SJCRH30 (cell line): Measurements from ENCODE around the gene HSFX1. TPM values are rescaled to one million over a fixed set of nuclear protein-coding genes. Genes with fewer than 3 reads are reported as not detected.
"Not testable (repeated sequence)": the region's sequence is repeated elsewhere in the genome, so short reads cannot be mapped to it uniquely, and the experiment has no call there.

Experiments used
- DNase-seq, 2 experiments: peaks; one replicate each; pipeline ENCODE4 v3.0.0-alpha.2; 2015 to 2020
- H3K27ac ChIP-seq: fragments of 250-450 bp; sonication (Bioruptor Pico); 2 replicates; pipeline ENCODE4 v1.5.1; 2020; ENCODE audit warnings: mild to moderate bottlenecking, moderate library complexity
- H3K27me3 ChIP-seq: fragments of 250-450 bp; sonication (Bioruptor Pico); 2 replicates; pipeline ENCODE4 v1.5.1; 2020; ENCODE audit warnings: mild to moderate bottlenecking, moderate library complexity
- H3K36me3 ChIP-seq: fragments of 250-450 bp; sonication (Bioruptor Pico); 2 replicates; pipeline ENCODE4 v1.5.1; 2020; ENCODE audit warnings: mild to moderate bottlenecking, moderate library complexity
- H3K4me1 ChIP-seq: fragments of 250-450 bp; sonication (Bioruptor Pico); 2 replicates; pipeline ENCODE4 v1.5.1; 2020; ENCODE audit warnings: mild to moderate bottlenecking, moderate library complexity
- H3K4me3 ChIP-seq: fragments of 250-450 bp; sonication (Bioruptor Pico); 2 replicates; pipeline ENCODE4 v1.5.1; 2020; ENCODE audit warnings: mild to moderate bottlenecking, moderate library complexity
- H3K9me3 ChIP-seq: fragments of 250-450 bp; sonication (Bioruptor Pico); replicated peaks from 2 replicates; pipeline ENCODE4 v1.5.1; 2020; ENCODE audit warnings: mild to moderate bottlenecking, moderate library complexity
- total RNA-seq: library from RNA; depleted of rRNA; stranded (reverse); fragments of >200 nt; shearing (Covaris generic); gene quantifications from 2 replicates; pipeline ENCODE4 v1.2.3, GENCODE V29; 2014; rRNA removed

The HSFX1 gene, protein sequence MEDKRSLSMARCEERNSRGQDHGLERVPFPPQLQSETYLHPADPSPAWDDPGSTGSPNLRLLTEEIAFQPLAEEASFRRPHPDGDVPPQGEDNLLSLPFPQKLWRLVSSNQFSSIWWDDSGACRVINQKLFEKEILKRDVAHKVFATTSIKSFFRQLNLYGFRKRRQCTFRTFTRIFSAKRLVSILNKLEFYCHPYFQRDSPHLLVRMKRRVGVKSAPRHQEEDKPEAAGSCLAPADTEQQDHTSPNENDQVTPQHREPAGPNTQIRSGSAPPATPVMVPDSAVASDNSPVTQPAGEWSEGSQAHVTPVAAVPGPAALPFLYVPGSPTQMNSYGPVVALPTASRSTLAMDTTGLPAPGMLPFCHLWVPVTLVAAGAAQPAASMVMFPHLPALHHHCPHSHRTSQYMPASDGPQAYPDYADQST
- 0.23 and 0.77 TPM in 2 replicates for total RNA-seq

DNA sequence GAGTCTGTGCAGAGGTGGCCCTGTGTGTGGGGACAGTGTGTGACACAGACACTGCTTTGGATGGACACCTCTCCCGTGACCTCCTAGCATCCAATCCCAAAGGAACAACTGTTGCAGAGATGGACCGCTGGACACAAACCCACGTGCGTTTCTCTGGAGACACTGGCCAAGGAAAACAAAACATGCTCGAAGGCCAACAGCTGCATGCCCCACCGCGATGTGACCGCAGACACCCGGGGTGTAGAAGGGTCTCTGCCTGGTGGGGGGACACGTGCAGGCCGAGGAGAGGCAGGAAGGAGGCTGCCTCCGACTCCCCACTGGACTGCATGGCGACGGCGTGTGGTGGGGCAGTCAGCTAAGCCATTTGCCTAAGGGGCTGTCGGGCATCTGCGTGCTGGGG, at the start of gene HSFX1:
Gene HSFX1 (plus strand): TSS at position 301 of the 400 bp plus-strand sequence. CDS start 614 bp downstream, outside the sequence.
- not testable (repeated sequence) for DNase-seq, H3K27ac ChIP-seq, H3K9me3 ChIP-seq, H3K27me3 ChIP-seq, H3K4me1 ChIP-seq, H3K4me3 ChIP-seq, H3K36me3 ChIP-seq

DNA sequence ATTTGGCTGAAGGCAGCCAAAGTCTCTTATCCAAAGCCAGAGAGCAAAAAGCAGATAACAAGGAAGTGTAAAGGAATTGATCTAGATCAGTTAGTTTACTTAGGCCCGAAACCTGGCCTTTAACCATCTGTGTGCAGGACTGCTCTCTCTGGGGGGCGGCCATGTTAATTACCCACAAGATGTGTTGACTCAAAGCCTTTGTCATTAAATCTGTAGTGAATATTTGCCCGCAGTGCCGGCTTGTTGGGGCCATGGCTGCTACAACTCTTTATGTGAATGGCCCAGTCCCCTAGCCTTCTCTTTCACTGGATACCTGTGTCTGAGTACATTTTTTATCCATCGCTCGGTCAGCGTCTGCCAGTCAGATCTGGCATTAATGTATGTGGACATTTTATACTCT, 46.6 kb upstream of the HSFX1 start:
- H3K9me3 ChIP-seq, DNase-seq, H3K4me1 ChIP-seq, H3K27ac ChIP-seq, H3K36me3 ChIP-seq, H3K4me3 ChIP-seq, H3K27me3 ChIP-seq: not testable (repeated sequence)

DNA sequence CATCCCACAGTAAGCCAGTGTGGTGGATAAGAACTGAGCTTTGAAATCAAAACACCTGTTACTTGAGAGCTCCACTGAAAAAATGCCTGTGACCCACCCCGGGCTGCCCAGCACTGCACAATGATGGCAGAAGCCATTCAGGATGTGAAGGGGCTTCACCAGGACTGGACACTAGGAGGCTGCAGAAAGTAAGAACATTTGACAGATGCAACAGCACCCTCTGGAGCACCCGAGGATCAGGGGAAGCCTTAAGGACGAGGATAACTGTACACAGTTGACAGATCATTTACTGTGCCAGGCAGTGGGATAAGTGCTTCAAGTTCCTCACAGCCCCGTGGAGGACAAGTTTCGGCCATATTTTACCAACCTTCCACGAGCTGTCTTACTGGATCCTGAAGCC, 31.6 kb upstream of the HSFX1 start:
- H3K4me3 ChIP-seq, H3K9me3 ChIP-seq, H3K27ac ChIP-seq, DNase-seq, H3K4me1 ChIP-seq, H3K36me3 ChIP-seq, H3K27me3 ChIP-seq: not testable (repeated sequence)

DNA sequence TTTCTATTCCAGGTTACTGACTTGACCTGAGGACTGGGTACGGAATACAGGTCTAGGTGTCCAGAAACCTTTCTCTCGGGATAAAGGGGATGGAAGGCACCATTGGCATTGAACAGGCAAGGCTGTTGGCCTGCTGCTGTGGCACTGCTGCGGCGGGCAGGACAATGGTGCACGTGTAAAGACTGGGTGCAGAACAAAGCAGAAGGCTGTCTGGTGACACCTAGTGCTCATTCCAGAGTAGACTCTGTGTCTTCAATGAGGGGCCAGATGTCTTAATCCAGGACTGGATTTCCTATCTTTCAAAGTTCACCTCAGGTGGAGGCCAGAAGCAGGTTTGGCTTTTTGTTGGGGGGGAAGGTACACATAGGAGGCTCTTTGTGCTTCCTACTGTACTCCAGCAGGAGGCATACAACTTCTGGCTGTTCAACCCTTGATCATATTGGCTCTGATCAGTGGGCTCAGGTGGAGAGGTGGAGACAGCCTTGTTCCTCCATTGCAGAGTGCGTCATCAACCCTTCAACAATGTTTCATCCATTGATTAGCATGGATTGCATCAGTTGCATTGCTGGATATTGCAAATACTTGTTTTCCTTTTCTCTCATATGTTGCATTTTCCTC, 27.4 kb upstream of the HSFX1 start:
- not testable (repeated sequence) for H3K27ac ChIP-seq, H3K27me3 ChIP-seq, H3K9me3 ChIP-seq, H3K4me1 ChIP-seq, DNase-seq, H3K4me3 ChIP-seq, H3K36me3 ChIP-seq

DNA sequence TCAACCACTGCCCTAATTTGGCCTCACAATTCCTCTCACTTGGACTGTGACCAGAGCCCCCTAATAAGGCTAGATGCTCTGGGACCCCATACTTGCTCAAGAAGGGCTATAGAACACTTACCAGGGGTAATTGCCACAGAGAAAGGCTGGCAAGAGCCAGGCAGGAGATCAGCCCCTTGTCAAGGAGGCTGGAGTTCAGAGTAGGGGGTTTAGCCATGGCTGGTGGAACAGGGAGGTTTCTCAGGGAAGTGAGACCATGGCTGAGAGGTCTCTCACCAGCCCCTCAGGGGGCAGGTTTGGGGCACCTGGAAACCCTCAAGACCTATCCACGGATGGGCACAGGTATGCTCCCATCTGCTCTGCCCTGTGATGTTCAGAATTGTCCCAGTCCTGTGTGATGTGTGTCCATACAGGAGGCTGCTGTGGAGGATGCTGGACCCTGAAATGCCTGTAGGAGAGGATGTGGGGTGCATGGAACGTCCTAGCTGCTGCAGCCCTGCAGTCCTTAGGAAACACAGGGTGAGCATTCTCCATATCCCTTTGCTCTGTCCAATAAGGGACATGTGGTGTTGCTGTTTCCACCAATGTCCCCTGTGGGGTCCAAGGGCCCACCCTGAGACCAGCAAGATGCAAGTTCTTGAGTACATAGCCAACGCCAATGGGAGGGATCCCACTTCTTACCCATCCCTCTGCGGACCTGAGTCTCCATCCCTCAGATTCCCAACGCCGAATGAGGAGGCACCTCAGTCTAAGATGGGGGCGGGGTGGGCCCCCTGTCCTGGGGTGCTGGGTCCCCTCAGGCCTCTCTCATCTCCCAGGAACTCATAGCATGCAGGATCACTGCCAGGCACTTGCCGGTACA, 16.4 kb upstream of the HSFX1 start:
- DNase-seq: no peak
- no peaks in the 10 kb centered on the region for H3K9me3 ChIP-seq
- H3K4me3 ChIP-seq: no peak overlapping the region
- H3K27me3 ChIP-seq: no peaks in the 10 kb centered on the region
- H3K4me1 ChIP-seq: no peaks in the 10 kb centered on the region
- H3K27ac ChIP-seq: no peak overlapping the region
- no peaks in the 10 kb centered on the region for H3K36me3 ChIP-seq

DNA sequence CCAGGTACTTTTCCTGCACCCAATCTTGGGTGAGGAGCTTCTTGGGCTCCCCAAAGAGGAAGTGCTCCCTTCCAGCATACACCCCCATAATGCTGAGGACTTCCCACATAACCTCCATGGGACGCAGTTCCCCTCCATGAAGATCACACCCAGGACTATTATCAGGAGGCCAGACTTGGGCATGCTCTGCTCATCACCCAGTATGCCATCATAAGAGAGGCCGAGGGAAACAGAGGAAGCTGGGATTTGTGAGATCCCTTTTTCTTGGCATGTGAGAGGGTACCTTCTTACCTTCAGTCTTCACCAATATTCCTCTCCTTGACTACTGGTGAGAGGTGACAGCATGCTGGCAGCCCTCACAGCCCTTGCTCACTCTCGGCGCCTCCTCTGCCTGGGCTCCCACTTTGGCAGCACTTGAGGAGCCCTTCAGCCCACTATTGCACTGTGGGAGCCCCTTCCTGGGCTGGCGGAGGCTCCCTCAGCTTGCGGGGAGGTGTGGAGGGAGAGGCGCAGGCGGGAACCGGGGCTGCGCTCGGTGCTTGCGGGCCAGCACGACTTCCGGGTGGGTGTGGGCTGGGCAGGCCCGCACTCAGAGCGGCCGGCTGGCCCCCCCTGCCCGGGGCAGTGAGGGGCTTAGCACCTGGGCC, 15.7 kb upstream of the HSFX1 start:
- Histone ChIP-seq H3K4me1 (no peaks in the 10 kb centered on the region), H3K9me3 (no peaks in the 10 kb centered on the region), H3K4me3 (no peak overlapping the region), H3K36me3 (no peaks in the 10 kb centered on the region), H3K27ac (no peak overlapping the region), H3K27me3 (no peaks in the 10 kb centered on the region)
- no peak for DNase-seq

DNA sequence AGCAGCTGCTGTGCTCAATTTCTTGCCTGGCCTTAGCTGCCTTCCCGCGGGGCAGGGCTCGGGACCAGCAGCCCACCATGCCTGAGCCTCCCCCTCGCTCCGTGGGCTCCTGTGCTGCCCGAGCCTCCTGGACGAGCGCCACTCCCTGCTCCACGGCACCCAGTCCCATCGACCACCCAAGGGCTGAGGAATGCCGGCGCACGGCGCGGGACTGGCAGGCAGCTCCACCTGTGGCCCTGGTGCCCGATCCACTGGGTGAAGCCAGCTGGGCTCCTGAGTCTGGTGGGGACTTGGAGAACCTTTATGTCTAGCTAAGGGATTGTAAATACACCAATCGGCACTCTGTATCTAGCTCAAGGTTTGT, 15.2 kb upstream of the HSFX1 start:
- not testable (repeated sequence) for H3K27ac ChIP-seq, H3K4me1 ChIP-seq, H3K36me3 ChIP-seq, DNase-seq, H3K9me3 ChIP-seq, H3K27me3 ChIP-seq, H3K4me3 ChIP-seq

DNA sequence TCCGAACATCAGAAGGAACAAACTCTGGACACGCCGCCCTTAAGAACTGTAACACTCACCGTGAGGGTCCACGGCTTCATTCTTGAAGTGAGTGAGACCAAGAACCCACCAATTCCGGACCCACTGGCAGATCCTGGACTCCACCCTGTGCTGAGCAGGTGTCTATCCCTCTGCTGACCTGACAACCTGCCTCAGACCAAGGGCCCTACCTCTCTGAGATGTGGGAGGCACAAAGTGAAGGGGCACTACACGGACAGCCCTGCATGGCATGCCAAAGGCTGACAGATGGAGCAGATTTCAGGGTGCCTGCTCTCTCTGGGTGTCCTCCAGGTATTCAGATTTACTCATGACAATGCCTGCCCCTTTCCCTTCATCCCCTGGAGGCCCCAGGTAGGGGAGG, 14.0 kb upstream of the HSFX1 start:
- Histone ChIP-seq H3K27ac (no peak overlapping the region), H3K27me3 (no peaks in the 10 kb centered on the region), H3K4me3 (no peak overlapping the region), H3K4me1 (no peaks in the 10 kb centered on the region), H3K36me3 (no peaks in the 10 kb centered on the region), H3K9me3 (no peaks in the 10 kb centered on the region)
- no peak for DNase-seq

DNA sequence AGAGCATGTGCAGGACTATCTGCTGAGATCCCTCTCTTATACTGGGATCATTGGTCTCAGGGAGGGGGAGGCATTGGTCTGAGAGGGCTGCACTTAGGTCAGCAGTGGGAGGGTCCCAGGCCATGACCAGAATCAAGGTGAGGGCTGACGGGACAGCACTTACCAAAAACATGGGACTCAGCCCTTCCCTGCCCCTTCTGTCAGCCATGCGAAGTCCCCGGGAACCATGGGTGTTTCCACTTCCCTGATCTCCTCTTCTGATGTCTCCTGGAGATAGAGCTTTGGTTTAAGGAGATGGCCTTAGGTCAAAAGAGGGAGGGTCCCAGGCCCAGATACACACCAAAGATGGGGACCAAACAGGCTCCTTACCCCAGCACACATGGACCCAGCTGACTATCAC, 12.9 kb upstream of the HSFX1 start:
- Histone ChIP-seq H3K36me3 (no peaks in the 10 kb centered on the region), H3K4me1 (no peaks in the 10 kb centered on the region), H3K27me3 (no peaks in the 10 kb centered on the region), H3K27ac (no peak overlapping the region), H3K4me3 (no peak overlapping the region), H3K9me3 (no peaks in the 10 kb centered on the region)
- no peak for DNase-seq

DNA sequence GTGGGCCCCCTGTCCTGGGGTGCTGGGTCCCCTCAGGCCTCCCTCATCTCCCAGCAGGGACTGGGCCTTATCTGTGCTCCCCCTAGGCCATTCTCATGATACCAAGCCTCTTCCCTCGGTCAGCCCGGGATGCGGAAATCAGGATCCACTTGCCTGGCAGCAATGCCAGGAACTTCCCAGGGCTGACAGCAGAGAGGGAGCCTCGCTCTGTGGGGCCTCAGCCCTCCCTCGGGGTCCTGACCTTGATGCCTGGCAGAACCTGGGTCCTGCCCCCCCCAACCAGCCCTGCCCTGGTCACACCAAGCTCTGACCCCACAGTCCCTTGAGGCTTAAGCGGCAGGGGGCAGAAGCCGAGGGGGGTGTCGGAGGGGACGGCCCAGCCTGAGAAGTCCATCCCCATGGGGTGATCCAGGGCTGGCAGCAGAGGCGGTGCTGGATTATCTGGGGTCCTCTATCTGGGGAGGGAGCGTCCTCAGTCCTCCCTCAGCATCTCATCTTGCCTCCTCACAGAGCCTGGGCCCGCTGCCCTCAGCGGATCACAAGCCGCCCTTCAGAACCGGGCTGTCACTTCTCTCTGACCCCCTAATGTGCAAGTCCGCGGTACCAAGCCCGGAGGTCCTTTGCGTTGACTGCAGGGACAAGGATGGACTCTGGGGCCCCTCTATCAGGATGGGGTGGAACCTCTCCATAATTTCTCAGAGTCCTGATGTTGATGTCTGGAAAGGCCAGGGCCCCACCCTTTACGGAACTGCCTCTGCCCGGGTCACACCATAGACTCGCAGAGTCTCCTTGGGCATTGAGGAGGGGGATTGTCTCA, 11.8 kb upstream of the HSFX1 start:
- not testable (repeated sequence) for H3K4me1 ChIP-seq, DNase-seq, H3K27ac ChIP-seq, H3K4me3 ChIP-seq, H3K27me3 ChIP-seq, H3K9me3 ChIP-seq, H3K36me3 ChIP-seq

DNA sequence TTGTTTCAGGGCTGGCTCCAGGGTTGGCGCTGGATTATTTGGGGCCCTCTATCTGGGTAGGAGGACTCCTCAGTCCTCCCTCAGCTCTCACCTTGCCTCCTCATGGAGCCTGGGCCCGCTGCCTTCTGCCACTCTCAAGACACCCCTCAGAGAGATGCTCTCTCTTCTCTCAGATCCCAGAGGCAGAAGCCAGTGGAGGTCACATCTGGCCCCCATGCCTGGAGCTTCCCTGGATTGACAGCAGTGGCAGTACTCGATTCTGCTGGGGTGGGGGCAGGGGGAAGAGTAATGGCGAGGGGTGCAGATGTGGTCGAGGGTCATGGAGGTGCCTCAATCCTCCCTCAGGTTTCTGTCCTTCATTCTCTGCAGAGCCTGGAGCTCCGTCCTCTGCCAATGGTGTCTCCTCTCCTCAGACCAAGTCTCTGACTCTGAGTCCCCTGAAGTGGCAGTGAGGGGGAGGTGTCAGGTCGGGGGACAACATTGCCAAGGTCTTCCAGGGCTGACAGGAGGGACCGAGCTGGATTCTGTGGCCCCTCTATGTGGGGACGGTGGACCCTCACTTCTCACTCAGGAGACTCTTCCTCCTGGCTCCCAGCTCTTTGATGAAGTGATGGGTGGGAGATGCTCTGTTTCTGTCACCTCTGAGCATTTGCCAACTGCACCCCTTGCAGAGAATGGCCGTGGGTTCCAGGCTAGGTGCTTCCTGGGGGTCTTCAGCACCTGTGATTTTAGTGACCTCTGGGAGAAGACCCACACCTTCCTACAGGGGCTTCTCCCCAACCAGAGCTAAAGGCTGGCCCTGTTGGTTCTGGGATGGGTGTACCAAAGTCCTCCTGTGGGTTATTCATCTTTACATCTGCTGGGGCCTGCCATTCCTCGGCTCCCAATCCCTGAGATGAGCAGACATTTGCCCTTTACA, 10.9 kb upstream of the HSFX1 start:
- DNase-seq: no peak
- H3K9me3 ChIP-seq: no peaks in the 10 kb centered on the region
- H3K36me3 ChIP-seq: no peaks in the 10 kb centered on the region
- H3K27me3 ChIP-seq: no peaks in the 10 kb centered on the region
- no peak overlapping the region for H3K4me3 ChIP-seq
- no peak overlapping the region for H3K27ac ChIP-seq
- H3K4me1 ChIP-seq: no peaks in the 10 kb centered on the region

DNA sequence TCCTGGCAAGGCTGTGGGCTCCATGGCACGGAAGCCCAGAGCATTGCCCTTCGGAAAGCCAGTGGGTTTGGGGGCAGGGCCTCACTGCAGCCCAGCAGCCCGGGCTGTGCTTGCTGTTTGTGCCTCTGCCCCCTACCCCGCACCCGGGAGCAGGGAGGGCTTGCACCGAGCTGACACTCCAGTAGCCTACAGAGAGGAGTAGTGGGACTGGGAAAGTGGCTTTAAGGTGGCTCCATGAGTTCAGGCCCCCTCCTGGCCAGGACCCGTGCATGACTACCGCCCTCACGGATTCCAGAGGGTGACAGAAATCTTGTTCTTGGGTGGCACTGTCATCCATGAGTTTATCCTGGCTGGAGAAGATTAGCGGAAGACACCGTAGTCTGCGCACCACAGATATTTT, 3.5 kb upstream of the HSFX1 start:
- H3K27ac ChIP-seq, H3K9me3 ChIP-seq, DNase-seq, H3K27me3 ChIP-seq, H3K36me3 ChIP-seq, H3K4me3 ChIP-seq, H3K4me1 ChIP-seq: not testable (repeated sequence)

DNA sequence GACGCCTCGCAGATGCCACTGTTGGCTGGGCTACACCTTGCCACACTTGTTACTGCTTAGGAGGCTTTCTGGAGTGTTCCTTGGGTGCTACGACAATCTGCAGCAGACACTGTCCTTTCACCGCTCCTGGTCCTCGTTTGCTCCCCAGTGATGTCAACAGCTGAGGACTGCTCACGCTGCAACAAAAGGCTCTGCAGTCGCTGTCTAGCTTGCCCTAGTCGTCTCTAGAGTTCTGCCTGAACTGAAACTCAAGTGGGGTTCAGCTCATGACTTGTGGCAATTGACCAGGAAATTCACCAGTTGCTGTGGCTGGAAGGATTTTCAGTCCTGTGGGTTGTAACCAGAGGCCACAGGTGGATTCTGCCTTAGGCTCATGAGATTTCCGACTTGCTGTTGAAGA, 842 bp upstream of the HSFX1 start:
- not testable (repeated sequence) for H3K9me3 ChIP-seq, H3K36me3 ChIP-seq, DNase-seq

More for the DNA sequence above, 842 bp upstream of the HSFX1 start:
- H3K4me3 ChIP-seq, H3K27ac ChIP-seq, H3K27me3 ChIP-seq, H3K4me1 ChIP-seq: not testable (repeated sequence)
